GM18505 (cell line): Measurements from ENCODE around the gene ZHX3.

Source experiments
- ATAC-seq: cut with Tn5 transposase; IDR thresholded peaks from one replicate; pipeline ENCODE4 v1.9.1; 2021; ENCODE audit not compliant: unreplicated experiment
- POLR2A ChIP-seq: IDR thresholded peaks from 4 replicates; pipeline ENCODE4 v1.6.1; 2011; ENCODE audit warnings: borderline replicate concordance; ENCODE audit not compliant: insufficient read depth, insufficient read length; ENCODE audit errors: extremely low read depth

ZHX3 gene, protein sequence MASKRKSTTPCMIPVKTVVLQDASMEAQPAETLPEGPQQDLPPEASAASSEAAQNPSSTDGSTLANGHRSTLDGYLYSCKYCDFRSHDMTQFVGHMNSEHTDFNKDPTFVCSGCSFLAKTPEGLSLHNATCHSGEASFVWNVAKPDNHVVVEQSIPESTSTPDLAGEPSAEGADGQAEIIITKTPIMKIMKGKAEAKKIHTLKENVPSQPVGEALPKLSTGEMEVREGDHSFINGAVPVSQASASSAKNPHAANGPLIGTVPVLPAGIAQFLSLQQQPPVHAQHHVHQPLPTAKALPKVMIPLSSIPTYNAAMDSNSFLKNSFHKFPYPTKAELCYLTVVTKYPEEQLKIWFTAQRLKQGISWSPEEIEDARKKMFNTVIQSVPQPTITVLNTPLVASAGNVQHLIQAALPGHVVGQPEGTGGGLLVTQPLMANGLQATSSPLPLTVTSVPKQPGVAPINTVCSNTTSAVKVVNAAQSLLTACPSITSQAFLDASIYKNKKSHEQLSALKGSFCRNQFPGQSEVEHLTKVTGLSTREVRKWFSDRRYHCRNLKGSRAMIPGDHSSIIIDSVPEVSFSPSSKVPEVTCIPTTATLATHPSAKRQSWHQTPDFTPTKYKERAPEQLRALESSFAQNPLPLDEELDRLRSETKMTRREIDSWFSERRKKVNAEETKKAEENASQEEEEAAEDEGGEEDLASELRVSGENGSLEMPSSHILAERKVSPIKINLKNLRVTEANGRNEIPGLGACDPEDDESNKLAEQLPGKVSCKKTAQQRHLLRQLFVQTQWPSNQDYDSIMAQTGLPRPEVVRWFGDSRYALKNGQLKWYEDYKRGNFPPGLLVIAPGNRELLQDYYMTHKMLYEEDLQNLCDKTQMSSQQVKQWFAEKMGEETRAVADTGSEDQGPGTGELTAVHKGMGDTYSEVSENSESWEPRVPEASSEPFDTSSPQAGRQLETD

DNA sequence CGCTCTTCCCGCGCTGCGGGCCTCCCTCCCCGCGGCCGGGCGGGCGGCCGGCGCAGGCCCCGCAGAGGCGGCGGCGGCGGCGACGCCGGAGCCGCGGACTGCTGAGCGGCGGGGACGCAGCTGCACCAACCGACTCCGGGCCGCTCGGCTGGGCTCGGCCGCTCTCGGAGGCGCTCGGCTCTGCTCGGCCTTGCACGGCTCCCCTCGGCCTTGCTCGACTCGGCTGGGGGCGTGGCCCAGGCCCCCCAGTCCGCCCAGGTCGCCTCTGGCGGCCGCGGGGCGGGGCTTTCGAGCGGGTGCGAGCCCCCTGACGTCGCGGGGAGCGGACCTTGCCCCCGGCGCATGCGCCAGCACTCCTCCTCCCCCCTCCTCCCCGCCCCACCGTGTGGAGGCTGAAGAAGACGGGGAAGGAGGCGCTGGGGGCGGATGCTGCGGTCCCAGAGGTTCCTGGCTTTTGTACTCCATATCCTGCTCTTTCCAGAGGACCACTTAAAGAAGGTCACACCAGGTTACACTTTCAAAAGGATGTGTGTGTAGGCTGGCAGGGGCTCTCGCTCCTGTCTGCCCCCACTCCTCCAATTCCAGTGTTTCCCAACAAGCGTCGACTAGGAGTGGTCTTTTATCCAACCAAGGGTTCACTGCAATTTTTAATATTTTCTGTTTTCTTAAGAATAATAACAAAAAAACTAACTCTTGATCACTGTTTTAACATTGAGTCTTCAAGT lies at the start of gene ZHX3:
Gene ZHX3, minus strand, starts transcription at position 186 of the 725 bp plus-strand sequence. CDS start 112,815 bp downstream, outside the sequence.
- TF ChIP-seq POLR2A = peak; percentile 62
- peak; percentile 97 for ATAC-seq

DNA sequence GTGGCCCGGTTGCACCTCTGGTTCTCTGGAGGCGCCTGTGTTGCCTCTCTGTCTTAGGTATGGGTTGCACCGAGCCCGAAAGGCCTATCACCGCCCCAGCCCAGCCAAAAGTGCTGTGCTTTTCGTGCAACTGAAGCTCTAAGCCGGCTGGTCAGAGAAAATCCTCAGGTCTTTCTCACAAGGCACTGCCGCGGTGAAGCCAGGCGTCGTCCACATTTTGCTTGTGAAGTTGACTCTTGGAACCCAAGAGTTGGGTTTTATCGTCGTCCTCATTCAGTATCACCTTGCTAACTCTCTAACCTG lies 49.8 kb upstream of the ZHX3 start:
- TF ChIP-seq POLR2A = no peak
- no peak for ATAC-seq

DNA sequence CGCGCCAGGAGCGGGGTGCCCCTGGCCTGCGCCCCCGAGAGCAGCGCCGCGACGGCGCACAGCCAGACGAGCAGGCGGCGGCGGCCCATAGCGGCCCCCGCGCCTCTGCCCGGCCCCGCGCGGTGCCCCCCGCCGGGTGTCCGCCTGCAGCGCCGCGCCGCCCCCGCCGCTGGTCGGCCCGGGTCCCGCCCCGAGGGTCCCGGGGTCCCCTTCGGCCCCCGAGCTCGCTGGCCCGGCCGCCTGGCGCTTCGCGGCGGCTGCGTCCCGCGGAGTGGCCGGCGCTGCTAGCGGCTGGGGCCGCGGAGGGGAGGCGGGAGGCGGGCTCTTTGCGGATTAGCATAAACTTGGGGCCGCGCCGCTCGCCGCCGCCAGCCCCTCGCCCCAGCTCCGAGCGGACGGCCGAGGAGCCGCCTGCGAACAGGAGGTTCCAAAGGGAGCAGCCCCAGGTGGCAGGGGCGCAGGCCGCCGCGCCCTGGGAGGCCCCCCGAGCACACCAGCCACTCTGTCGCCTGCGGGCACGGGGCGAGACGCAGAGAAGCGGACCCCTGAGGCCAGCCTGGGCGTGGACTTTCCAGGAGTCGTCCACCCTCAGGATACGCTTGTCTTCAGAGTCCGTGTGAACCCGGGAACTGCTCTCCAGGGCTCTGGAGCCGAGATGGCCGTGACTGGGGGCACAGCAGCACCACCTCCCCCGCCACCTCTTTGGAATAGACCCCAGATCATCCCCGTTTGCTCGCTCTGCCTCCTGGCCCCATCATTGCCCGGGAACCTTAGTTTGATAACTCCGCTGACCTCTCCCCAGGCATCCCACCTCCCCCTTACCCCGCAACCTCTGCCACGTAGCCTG lies 49.2 kb upstream of the ZHX3 start, which contains the start of gene EMILIN3:
Gene EMILIN3, minus strand, starts transcription at position 273 of the 847 bp plus-strand sequence. Its CDS starts 184 bp downstream, at position 89.
- TF ChIP-seq POLR2A = no peak
- ATAC-seq = no peak

- TF ChIP-seq POLR2A = no peak
- no peak for ATAC-seq
These were observed 48.4 kb upstream of the ZHX3 start for GRCh38 chr20:41365777-41366545.

- ATAC-seq = no peak
- TF ChIP-seq POLR2A = no peak
These were observed 47.6 kb upstream of the ZHX3 start for GRCh38 chr20:41364967-41365765.

DNA sequence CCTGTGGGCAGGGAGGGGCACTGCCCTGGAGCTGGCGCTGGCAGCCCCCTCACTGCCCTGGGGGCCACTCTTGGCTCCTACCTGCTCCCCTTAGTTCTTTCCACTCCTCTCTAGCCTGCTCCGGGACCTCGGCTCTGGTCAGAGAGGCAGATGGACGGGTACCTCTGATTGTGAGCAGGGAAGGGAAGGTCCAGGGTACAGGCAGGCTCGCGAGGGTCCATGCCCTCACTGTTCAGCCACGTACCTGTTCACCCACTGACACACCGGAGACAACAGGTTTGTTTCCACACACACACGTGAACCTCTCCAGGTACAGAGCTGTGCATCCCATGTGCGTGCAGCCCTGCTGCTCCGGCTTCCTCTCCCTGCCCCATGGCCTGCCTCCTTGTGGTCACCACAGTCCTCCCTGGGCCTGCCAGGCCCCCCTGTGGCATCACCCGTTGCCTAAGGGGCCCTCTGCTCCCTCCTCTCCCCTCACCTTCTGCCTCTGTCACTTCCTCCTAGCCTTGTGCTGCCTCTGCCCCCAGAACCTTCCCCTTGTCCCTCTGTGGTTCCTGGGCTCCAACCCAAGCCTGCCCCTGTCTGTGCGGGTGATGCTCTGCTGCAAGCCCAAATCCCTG lies 46.8 kb upstream of the ZHX3 start:
- TF ChIP-seq POLR2A = no peak
- no peak for ATAC-seq

GRCh38 chr20:41363601-41364000 lies 46.1 kb upstream of the ZHX3 start:
- ATAC-seq = no peak
- no peak for TF ChIP-seq POLR2A

DNA sequence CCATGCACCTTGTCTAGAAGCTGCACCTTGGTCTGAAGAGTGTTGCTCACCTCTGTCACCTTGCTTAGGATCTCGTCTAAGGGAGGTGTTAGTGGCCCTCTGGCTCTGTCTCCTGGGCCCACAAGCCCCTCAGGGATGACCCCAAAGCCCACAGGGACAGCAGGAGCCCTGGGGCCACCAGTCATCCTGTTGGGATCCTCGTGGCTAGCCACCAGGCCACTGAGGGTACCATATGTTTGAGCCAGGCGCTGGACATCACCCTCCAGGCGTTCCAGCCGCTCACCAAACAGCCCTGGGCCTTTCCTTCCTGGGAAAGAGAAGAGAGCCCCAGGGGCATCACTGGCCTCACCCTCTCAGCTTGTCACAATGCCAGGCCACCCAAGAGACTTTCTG lies 45.2 kb upstream of the ZHX3 start:
- no peak for TF ChIP-seq POLR2A
- ATAC-seq = no peak

- TF ChIP-seq POLR2A = no peak
- ATAC-seq = no peak
These were observed 44.5 kb upstream of the ZHX3 start for GRCh38 chr20:41361757-41362747.

DNA sequence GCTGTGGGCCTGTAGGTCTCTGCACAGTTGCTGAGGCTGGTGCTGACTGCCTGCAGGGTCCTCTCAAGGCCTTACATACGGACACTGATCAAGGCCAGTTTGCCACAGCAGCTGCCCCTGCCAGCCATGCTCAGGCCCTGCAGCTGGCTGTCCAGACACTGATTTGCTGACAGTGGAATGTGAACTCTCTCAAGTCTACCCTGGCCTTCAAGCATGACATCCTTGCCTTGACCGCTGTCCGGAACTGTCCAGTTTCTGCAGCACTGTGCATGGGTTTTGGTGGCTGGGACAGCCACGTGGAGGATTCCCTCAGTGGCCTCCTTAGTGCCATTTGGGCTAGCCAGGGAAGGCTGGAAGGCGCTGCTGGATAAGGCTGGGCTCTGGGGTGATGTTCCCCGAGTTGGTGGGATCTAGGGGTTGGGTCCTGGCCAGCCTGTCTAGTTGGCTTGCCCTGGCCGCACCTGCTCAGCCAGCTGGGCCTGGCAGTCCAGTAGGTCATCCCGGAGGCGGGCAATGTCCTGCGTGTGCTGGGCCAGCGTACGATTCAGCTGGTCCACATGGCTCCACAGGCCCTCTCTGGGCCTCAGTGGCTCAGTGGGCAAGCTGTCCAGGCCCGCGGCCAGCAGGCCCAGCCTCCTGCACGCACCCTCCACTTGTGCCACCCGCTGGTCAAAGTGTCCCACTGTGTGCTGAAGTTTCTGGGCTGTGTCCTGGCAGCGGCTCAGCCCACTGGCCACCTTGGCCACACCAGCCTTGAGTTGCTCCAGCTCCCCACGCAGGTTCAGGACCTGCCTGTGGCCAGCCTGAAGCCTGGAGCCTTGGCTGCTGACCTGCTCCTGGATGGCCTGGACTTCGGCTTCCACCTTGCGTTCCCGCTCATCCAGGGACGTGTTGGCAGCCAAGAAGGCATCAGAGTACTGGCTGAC lies 43.6 kb upstream of the ZHX3 start:
- no peak for ATAC-seq
- TF ChIP-seq POLR2A = no peak
